Hepatic stellate cell (primary cell): ENCODE results near the gene KCNQ1.

Experiments
- DNase-seq: peaks from one replicate; pipeline ENCODE4 v3.0.0; 2011; ENCODE audit warnings: low spot score

Gene KCNQ1

DNA sequence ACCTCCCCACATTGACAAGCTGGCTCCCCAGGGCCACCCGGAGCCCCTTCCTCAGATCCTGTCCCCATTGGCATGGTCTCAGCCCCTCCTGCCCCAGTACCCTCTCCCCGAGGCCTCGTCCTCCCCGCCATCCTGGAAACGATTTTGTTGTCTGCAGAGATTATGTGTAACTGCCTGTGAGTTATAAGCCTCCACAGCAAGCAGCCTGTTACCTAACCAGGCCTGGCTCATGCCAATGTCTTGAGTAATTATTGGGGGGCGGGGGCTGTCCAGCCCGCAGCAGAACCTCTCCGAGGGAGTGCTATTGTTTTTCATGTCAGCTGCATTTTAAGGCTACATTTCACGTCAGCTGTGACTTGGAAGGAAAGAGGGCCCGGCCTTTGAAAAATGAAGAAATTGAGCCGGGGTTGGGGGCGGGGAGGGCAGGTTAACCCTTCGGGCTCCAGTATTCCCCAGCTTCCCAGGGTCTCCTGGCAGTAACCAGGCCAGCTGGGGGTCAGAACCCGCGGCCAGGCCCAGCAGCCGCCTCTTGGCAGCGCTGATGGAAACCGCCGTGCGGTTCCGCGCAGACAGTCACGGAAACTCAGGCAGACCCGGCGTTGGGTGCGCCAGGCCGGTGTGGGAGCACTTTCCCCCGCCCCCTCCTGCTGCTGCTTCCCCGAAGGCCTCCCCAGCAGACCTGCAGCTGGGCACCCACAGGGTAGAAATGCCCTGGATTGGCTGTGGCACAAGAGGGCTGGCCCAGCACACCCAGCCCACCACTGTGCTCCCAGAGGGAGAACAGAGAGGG lies 381.3 kb downstream of the KCNQ1 start:
- DNase-seq, result peak; percentile 93

DNA sequence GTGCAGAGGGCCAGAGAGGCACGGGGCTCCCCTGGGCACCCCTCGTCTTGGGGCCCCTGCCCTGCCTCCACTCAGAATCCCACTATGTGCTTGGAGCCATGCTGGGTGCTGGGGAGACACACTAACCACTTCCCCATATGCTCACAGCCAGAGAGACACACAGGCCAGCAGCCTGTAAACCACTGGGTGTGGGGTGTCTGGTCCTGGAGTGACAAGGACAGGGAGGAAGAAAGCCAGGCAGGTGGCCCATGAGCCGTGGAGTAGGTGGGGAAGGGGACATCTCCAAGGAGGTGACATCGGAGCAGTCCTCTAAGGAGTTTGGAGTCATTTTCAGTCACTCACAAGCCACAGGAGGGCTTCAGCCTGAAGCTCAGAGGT lies 381.9 kb downstream of the KCNQ1 start:
- no peak for DNase-seq

DNA sequence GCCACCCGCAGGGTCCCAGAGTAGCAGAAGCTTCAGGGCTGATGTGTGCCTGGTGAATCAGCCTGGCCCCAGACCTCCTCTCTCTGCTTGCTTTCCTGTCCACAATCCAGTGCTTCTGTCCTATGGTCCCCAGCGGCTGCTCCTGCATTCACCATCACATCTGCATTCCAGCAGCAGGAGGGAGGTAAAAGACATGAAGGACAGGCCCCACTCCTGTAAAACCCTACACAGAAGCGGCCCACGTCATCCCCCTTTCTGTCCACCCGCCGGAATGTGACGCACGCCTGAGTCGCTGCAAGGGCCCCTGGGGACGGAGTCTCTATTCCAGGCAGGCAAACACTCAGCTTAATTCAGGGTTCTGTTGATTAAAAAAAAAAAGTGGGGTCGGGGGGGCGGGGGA lies 382.4 kb downstream of the KCNQ1 start:
- DNase-seq, result no peak

DNA sequence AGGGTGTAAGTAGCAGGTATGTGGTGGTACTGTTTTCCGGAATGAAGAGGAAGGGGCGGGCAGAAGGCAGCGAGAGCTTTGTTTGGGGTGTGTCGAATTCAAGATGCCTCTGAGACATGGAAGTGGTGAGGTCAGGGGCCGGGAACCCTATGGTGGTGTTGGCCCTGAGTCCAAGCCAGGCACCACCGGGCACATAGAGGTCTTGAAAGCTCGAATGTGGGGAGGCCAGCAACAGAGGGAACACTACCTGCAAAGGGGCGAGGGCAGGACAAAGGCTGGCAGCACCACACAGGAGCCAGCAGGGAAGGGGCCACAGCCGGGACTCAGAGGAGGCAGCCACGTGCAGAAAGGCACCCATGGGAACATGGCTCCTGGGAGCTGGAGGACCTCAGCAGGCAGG lies 383.0 kb downstream of the KCNQ1 start:
- no peak for DNase-seq

DNA sequence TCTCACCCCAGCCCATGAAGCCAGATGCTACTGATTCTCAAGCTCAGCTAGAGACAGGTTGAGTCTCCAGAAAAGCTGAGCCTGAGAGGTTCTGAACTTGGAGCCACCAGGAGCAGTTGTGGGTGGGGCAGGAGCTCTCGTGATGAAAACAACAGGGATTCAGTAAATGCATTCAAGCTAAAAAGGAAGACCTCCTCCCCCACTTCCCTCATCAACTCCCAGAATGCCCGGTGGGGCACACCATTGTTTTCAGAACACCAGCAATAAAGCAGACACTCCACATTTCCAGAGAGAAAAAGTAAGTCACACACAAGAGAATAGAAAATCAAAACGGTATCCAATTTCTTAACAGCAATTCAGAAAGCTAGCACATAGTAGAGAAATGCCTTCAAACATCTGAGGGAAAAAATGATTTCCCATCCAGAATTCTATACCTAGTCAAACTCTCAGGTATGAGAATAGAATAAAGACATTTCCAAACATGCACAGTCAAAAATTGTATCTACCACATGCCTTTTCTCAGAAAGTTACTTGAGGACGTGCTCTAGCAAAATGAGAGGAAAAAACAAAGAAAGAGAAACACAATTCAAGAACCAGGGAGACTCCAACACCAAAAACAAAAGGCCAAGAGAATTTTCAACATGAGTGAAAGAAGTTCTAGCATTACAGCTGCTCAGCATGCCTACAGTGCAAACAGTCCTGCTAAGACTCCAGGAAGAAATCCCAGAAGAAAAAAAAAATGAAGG lies 383.9 kb downstream of the KCNQ1 start:
- DNase-seq, result no peak

DNA sequence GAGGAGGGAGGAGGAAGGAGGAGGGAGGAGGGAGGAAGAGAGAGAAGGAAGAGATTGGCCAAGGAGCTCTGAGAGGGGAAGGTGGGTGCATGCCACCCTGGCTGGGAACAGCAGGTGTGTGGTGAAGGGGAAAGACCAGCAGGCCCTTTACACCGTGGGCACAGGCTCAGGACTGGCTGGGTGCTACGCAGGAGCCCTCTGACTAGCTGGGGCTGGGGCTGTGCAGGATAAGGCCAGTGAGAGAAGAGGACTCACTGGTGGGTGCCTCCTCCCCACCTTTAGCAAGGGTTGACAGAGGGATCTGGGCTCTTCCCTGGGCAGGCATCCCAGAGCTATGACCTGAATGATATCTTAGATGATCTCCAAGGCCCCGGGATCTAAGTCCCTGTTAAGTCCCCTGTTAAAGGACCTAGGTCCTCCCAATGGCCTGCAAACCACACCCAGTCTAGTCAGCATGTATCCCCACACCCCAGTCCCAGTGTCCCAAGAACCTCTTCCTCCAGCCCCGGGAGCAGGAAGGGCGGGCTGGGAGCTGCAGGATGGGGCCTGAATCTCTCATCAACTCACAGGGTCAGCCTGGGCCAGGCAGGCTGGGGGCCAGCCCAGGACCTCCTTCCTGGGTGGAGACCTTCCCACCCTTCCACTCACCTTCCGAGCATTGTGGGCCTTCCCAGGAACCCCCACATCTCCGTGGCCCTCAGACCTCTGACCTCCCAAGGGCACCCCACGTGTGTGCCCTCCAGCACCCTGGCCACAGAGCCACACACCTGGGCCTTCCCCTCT lies 385.4 kb downstream of the KCNQ1 start:
- no peak for DNase-seq

DNA sequence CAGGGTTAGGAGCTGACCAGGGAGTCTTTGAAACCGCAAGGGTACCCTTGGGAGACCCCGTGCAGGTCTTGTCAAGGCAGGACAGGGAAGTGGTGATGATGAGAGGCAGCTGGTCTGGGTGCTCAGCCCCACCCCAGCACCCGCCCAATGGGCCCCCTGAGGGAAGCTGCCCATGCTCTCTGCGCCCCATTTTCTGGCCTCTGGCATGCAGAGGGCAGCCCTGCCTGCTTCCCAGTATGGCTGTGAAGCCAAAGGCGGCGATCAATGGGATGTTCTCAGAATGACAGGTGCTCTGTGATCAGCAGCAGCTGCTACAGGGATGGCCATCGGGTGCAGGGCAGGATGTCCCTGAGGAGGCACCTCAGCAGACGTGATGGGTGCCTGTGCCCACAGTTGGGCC lies 386.1 kb downstream of the KCNQ1 start:
- DNase-seq, result no peak

DNA sequence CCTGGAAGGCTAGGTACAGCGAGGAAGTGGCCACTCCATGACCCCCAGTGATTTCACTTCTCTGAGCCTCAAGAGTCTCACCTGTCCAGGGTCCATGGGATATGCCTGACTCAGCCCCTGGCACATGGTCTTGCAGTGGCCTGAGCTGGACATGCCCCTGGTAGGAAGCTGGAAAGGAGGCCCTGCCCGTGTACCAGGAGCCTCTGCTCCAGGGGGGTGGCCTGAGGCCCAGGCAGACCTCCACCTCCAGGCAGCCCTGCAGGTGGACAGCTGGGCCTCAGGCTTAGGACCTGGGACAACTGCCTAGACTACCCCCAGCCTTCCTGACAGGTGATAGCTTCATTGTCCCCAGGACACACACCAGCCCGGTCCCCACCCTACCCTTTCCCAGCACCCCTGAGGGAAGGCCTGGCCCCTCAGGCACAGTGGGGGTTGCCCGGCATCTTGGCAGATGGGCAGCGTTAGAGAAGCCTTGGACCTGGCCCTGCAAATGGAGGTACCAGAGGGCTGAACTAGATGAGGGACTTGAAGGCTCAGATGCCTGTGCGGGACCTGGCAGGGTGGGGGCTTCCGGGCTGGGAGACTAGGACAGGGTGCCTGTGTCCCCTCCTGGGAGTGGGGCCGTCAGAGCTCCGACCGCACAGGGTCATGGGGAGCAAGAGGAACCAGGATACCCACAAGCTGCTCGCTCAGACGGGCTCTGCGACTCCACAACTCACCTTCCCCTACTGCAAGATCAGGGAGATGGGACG lies 387.1 kb downstream of the KCNQ1 start:
- no peak for DNase-seq

DNA sequence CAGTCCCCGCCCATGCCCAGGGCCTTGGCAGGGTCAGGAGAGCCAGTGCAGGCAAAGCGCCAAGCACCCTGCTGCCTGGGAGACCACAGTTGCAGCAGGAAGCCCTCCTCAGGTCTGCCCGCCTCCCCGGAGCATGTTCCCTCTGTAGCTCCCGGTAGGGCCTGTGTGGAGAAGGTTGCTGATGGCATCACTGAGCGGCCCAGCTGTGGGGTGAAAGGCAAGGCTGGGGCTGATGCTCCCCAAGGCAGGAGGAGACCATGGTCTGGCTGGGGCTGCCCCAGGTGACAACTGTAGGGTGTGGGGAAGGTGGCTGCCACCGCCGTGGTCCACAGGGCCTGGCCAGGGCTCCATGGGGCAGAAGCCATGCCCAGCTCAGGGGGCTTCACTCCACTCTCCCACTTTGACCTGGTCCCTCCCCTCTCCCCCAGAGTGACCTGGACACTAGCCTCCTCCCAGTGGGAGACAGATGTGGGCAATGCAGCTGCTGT lies 387.8 kb downstream of the KCNQ1 start:
- DNase-seq, result no peak

DNA sequence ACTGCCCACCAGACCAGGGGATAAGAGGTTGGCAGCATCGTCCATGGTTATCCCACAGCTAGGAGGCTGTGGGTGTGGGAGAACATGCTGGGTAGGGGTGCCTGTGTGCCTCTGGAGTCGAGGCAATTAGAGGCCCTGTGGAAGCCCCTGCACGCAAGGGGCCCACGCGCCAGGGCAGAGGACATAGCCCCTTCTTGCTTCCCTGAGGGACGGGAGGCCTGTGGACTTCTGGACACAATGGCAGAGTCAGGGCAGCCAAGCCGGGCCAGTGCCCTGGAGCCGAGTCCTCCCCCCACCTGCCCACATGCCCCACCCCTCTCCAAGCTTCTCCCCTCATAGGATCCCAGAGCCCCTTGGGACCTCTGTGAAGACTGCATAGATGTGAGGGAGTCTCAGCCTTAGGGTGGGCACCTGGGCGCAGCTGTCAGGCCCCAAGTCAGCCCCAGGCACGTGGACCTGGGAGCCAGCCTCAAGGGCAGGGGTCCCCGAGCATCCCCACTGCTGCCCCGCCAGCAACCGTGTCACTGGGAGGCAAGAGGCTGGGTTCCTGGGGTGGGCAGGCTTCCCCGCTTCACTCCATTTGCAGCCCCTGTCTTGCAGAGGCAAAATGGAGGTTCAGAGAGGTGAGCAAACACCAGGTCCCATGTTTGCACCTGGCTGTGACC lies 388.4 kb downstream of the KCNQ1 start:
- DNase-seq, result no peak

DNA sequence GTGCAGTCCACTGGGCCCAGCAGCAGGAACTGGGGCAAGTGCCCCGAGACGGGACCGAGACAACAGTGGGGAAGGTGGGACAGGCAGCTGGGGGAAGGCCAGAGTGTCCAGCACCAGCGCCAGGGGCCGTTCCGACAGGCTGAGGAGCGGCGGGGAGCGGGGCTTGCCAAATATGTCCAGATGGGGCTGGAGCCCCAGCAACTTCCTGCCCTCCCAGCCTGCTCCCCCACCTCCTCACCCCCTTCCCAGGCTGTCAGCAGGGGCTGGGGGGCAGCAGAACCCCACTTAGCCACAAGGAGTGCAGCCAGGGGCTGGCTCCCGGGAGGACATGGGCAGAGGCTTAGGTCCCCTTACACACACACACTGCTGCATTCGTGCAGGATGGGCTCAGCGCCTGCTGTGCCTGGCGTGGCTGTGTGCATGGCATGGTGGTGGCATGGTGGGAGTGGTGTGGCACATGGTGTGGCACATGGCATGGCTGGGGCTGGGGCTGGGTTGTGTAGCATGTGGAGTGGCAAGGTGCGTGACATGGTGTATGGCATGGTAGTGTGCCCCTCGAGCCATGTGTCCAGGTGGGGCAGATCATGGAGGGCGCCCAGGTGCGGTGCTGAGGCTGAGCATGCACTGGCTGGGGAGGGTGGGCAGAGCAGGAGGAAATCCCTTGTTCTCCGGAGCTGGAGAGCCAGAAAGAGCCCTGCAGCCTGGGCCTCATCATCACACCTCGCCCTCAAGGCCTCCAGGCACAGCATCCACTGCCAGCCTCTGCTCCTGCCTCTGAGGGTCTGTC lies 389.1 kb downstream of the KCNQ1 start:
- DNase-seq, result no peak

DNA sequence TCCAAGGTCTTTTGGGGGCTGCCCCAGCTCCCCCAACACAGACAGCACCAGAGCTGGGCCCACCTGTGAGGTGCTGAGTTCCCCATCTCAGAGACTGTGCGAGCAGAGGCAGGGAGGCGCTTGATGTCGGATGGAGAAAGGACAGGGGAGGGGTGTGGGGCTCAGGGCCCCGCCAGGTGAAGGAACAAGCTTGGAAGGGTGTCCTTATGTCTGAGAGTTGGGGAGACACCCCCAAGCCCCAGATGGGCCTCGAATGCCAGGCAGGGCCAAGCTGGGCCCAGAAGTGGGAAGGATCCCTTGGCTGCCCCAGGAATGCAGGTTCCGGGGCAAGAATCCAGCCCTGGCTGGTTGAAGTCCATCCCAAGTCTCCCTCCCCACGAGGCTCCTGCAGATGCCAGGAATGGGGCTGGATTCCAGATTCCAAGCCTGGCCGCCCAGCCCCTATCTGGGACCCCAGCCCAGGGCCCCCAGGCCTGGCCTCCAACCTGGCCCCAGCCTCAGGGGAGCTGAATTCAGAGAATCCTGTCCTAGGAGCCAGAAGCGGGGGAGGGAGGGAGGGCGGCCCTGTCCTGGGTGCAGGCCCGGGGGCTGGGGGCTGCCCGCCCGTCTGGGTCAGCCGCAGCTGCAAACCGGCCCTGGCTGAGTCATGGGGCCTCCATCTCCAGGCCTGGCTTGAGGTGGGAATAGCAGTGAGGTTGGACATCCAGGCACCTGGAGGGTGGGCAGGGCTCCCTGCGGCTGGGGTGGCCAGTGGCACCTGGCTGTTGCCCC lies 389.9 kb downstream of the KCNQ1 start:
- no peak for DNase-seq

DNA sequence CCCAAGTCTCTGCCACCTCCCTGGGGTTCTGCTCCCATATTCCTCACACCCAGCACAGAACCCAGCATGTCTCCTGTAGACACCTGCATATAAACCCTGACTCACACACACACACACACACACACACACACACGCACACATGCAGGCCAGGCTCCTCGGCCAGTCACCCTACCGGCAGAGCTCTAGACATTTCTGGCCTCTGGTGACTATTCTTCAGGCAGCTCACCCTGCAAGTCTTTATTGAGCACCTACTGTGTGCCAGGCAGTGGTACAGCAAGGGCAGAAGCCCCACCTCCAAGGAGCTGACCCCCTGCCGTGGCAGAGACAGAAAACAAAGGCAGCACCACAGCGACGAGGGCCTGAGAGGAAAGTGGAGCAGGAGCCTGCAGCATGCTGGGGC lies 390.5 kb downstream of the KCNQ1 start:
- DNase-seq, result no peak

DNA sequence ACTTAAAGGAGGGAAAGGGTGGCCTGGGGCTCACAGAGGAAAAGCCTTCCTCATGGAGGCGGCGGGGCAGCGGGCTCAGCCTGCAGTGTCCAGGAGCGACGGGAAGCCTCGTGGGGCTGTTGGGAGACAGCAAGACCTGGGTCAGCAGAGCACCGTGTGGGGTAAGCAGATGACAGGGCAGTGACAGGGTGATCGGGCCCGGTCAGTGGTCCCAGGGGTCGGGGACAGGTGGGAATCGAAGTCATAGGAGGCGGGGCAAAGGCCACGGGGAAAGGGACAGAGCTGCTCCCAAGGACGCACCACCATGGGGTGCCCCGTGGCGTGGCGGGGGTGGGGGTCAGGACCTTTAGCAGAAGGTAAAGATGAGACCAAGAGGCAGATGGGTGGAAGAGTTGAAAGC lies 390.9 kb downstream of the KCNQ1 start:
- DNase-seq, result no peak

DNA sequence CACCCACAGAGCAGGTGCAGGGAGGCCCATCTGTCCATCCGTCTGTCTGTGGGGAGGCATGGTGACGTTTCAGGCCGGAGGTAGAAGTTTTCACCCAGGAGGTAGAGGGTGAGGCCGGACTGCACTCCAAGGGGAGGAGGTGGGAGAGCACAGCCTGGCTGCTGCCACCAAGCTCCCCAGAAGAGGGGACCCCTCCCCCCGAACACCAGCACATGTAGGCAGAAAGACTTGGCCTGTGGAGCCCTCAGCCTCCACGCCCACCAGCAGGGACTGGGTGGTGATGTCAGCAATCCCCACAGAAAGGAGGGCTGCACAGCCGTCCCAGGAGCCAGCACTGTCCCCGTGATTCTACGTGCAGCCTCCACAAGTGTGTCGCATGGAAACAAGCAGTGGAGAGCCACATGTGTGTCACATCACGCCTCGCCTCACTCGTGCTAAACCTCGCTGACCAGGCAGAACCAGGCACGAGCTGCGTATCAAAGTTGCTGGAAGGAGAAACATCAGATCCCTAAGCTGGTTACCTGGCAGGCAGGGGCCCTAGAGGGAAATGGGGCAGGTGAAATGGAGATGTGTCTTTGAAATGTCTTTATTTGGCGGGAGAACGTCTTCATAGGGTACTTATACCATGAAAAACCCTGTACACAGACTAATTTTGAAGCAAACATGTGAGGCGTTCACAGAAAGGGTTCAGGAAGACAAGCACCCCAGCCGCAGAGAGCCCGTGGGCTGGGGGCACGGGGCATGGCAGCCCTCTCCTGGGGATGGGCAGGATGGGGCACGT lies 391.7 kb downstream of the KCNQ1 start:
- no peak for DNase-seq

DNA sequence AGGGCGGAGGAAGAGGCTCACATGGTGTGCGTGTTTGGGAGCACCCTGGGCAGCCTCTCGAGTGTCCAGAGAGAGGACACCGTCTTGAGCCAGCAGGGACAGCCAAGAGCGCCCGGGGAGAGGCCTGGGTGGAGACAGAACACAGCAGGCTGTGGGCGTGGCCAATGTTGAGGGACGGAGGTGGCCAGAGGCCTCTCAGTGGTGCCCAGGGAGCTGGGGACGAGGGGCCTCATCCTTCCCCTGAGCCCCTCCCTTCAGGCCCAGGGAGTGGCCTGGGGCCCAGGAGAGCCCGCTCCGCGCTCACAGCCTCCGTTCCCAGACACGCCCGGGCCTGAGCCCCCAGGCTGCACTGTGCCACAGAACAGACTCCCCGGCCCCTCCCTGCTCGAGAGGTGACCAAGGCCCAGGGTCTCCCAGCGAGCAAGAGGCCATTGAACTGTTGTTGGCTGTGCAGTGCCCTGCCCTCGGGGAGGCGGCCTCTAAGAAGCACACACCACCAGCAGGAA lies 392.3 kb downstream of the KCNQ1 start:
- peak; percentile 87 for DNase-seq

DNA sequence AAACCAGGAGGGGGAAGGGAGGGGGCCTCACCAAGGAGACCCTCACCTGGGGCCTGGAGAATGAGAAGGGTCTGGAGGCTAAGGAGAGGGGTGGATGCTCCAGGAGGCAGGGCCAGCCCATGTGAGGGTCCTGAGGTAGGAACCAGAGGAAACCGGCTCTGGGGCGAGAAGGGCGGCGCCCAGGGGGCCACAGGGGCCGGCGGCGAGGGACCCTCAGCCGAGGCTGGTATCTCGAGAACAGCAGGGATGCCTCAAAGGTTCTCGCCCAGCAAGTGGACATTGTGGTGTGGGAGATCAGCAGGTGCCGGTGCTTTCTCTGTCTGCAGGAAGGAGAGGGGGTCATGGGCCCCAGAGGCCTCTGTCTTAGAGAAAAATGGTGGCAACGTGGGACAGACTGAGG lies 392.8 kb downstream of the KCNQ1 start:
- no peak for DNase-seq

DNA sequence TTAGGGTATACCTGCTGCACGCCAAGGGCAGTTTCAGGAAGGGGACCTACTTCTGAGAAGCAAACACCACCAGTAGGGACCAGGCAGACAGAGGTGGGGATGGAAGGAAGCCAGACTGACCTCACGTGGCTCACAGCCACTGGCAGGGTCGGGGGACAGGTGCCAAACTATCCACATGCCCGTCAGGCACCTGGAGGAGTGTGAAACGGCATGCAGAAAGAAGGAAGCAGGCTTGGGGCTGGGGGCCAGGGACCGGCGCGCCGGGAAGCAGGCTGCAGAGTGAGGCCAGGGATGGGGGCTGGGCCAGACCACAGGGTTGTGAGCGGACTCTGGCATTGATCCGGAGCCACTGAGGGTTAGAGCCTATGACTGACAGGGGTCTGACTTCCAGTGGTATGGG lies 393.3 kb downstream of the KCNQ1 start:
- DNase-seq, result no peak
